NCI-H748 (cell line): ENCODE results near the gene AADACL4.
"Not testable (repeated sequence)": the region's sequence is repeated elsewhere in the genome, so short reads cannot be mapped to it uniquely, and the experiment has no call there.

Source experiments
- DNase-seq: peaks from one replicate; lab custom pipeline; 2025; ENCODE audit not compliant: unreplicated experiment; lab: John Stamatoyannopoulos, UW

AADACL4 gene

DNA sequence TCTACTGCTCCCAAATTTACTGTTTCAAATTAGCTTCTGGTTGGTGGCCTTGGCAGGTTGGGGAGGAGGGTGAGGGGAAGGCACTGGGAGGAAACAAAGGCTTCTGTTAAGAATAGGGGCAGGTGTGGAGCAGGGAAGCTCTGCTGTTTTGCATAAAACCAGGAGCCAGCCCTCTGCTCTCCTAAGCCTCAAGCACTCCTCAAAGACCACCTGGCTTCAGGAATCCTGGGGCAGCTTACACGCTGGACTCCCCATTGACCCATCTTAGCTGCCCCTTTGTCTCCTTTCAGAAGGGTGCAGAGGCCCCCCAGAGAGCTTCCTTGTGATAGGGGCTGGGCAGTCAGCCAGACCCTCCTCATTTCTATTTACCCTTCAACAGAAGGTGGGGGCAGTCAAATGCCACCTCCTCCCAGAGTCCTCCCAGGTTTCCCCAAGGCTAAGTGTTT lies 14.4 kb upstream of the AADACL4 start:
- DNase-seq: no peak

- peak; percentile 33 for DNase-seq
Observed at GRCh38 chr1:12629985-12630760, 13.7 kb upstream of the AADACL4 start.

- no peak for DNase-seq
Observed at GRCh38 chr1:12630946-12631530, 12.8 kb upstream of the AADACL4 start.

- no peak for DNase-seq
Observed at GRCh38 chr1:12631571-12631970, 12.3 kb upstream of the AADACL4 start.

DNA sequence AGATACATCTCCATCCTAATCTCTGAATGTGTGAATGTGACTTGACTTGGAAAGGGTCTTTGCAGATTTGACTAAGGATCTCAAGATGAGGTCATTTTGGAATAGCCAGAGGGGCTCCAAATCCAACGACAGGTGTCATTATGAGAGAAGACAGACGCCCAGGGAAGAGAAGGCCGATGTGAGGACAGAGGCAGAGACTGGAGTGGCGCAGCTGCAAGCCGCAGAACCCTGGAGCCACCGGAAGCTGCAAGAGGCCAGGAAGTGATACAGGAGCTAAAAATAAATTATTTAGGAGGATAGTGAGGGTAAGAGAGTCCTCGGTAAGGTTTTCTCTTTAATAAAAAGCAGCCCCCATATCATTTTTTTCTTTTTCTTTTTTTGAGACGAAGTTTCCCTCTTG lies 9.7 kb upstream of the AADACL4 start:
- DNase-seq: no peak

GRCh38 chr1:12634696-12635202 lies 9.1 kb upstream of the AADACL4 start:
- no peak for DNase-seq

DNA sequence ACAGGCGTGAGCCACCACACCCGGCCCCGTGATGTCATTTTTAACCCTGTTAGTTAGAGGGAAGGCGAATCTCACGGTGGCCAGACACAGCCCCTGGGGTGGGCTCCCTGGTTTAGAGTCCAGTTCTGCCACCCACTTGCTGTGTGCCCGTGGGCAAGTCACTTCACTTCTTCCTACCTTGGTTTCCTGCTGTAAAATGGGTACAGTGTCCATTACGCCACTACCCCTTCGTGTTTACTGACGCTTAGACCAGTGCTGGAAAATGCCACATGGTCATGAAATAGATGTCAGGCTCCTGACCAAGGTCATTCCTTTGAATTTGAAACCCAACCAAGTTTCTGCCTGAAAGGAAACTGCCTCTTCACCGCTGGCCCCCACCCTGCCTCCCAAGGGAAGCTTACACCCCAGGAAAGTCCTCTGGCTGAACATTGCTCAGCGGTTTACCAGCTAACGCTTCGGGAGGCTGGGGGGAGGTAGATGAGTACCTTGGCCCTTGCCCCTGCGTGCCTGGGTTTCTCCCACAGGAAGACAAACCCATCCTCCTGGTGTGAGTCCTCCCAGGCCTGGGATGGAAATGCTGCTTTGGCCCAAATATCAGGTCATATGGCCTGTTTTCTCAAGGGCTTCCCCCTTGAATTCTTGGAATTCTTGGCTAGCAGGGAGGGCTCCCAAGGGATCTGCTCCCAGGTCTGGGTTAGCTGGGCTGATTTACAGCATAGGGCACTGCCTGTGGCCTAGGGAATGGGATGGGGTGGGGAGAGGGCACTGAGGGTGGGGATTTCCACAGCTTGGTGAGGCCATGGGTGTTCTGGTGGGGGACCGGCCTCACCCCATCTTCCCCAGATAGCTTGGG lies 7.6 kb upstream of the AADACL4 start:
- no peak for DNase-seq

DNA sequence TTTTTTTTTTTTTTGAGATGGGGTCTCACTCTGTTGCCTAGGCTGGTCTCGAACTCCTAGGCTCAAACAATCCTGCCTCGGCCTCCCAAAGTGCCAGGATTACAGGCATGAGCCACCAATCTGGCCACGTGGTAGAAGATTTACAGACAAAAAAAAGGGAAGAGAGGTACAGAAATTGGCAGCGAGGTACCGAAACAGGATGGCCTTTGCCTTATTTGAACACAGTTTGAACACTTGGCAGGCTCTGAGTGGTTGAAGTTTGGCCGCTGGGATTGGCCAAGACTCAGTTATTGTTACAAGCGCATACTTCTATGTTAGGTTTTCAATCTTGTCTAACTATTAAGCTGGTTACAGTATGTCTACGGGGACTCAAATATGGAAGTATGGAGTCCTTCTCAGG lies 6.2 kb upstream of the AADACL4 start:
- no peak for DNase-seq

DNA sequence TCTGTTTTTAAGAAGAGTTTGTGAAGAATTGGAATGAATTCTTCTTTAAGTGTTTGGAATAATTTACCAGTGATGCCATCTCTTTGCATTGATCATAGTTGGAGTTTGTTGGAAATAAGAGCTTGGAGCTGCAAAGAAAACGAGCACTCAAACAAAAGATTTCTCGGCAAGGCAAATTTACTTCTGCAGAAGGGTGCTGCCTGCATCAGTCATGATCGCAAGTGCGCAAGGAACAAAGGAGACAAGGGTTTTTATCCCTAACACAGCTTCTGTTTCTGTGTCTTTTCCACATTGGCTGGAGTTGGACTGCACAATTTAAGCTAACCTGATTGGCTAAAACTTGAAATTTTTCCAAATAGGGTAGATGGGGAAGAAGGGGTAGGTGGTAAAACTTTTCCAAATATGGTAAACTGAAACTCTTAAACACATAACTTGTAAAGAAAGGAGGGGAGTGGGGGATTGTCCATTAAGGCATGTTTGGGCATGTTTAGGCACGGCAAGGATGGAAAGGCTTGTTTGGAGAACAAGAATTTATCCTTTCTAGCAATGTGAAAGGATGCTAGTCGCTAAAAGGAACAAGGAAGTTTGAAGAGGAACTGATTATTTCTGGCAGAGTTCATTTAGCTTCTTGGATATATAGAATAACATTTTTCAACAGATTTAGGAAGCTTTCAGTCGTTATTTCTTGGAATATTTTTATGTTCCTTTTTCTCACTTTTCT lies 3.5 kb upstream of the AADACL4 start:
- DNase-seq: peak; percentile 4

DNA sequence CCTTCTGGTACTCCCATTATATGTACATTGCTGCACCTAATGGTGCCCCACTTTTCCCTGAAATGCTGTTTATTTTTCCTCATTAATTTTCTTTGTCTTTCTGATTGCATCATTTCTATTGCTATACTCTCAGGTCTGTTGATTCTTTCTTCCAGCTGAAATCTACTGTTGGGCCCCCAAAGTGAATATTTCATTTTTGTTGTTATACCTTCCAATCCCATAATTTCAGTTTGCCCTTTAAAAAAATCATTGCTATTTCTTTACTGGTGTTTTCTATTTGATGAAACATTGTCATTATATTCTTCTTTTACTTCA lies 3.0 kb upstream of the AADACL4 start:
- no peak for DNase-seq

DNA sequence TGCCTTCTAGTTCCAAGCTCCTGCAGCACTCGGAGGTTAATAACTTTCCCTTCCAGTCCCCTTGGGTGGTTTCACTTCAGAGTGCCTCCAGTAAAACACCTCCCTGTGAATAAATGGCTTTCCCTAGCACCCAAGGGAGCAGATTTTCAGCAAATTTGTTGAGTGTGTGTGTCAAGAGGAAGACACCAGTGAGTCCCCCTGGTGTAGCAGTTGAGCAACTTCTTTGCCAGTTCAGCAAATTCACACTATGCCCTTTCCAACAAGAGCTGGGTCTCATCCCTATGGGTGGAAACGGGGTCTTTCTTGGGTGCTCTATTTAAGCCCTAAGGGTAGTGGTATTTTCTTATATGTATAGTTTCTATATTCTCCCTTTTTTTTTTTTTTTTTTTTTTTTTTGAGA lies 806 bp upstream of the AADACL4 start:
- DNase-seq: no peak

DNA sequence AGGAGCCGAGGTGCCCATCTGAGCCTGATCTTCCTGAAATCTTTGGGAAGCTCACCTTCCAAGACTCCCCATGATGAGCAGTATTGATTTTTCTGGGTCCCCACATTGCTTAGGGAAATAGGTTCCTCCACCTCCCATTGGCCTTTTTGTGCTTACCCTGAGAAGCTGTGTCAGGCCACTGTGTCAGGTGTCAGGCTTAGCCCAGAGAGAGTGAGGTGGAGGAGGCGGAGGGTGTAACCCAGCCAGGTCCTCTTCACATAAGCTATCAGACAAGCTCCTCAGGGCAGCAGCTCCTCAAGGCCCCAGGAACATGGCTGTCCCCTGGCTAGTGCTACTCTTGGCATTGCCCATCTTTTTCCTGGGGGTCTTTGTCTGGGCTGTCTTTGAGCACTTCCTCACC lies 352 bp downstream of the AADACL4 start:
- no peak for DNase-seq

DNA sequence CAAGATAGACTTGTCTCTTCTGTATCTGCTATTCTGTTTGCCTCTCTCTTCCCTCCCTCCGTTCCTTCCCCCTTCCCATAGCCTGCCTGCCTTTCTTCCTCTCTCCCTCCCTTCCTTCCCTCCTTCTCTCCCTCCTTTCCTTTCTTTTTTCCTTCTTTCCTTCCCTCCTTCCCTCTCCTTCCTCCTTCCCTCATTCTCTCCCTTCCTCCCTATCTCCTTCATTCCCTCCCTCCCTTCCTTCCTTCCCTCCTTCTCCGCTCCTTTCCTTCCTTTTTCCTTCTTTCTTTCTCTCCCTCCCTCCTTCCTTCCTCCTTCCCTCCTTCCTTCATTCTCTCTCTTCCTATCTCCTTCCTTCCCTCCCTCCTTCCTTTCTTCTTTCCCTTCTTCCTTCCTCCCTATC lies 944 bp downstream of the AADACL4 start:
- no peak for DNase-seq

- DNase-seq: not testable (repeated sequence)
Observed at GRCh38 chr1:12645401-12645800, 1.5 kb downstream of the AADACL4 start.

DNA sequence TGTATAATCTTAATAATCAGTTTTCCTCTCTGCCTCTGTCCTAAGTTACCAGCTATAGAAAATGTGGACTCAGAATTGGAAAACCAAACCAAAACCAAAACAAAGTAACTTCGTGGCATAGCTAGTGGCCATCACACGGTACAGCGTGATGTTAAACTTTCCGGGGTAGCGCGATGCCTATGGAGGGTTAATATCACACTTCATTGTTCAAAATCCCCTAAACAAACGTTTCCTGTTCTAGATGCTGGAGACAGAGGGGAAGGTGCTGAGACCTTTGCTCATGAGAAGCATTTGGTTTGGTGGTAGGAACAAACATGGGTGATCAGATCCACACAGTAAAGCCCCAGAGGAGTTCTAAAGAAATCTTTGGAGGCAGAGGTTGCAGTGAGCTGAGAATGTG lies 4.9 kb downstream of the AADACL4 start:
- no peak for DNase-seq

DNA sequence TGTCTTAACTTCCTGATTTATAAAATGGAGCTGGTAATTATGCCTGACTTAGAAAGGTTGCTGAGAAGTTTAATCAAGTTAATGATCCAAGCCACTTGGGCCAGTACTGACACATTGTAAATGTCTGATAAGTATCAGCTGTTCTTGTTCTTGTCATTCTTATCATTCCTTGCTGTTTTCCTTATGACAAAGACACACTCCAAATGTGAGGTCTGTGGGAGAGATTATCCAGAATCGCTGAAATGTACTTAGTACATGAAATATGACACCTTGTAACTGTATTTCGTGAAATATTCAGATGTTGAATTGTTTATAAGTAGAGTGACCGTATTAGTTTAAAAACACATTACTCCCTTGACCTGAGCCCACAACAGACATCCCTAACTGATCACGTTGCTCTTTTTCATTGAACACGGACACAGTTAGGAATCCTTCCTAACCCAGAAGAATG lies 6.1 kb downstream of the AADACL4 start:
- DNase-seq: no peak

DNA sequence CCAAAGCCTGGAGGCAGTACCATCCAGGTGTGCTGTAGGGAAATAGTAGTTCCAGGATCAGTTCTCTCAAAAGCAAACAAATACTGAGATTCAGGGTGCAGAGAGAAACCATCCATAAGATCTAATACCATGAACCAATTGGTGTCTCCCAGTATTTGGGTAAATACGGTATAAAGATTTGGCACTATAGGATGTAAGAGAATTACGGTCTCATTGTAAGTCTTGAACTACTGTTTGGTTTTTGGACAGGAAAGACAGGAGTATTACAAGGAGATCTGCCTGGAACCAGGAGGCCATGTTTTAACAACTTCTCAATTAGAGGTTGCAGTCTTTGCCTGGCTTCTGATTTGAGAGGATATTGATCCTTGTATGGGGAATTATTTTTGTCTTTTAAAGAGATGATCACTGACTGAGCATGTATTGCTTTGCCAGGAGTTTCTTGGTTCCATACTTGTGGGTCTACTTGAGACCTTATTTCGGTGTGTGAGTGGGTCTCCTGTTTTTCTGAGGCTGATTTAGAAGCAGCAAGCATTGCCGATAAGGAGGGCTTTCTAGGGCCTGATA lies 10.2 kb downstream of the AADACL4 start:
- no peak for DNase-seq

GRCh38 chr1:12654657-12655056 lies 10.8 kb downstream of the AADACL4 start:
- DNase-seq: peak; percentile 48

GRCh38 chr1:12656575-12656974 lies 12.7 kb downstream of the AADACL4 start:
- no peak for DNase-seq

- no peak for DNase-seq
Observed at GRCh38 chr1:12657060-12657884, 13.4 kb downstream of the AADACL4 start.
